ENCODE results near the gene GSTM1.

DNA sequence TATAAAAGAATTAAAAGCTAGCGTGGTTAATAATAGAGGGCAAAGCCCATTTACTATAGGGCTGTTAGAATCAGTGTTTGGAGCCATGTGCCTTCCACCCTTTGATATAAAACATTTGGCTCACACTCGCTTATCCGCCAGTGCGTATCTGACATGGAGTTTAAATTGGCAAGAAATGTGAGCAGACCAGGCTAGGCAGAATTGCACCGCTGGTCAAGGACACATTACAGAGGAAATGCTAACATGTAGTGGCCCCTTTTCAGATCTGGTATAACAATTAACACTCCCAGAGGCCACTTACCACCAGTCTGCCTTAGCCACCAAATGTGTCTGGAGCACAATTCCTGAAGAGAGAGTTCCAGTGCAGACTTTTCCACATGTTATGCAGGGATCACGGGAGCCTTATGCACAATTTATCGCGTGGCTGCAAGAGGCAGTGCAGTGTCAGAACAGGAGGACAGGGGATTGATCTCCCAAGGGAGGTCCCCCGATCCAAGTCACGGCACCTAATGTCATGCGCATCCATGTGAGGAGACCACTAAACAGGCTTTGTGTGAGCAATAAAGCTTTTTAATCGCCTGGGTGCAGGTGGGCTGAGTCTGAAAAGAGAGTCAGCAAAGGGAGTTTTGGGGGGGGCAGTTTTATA lies 39.2 kb downstream of the GSTM1 start:
- TF ChIP-seq, protein P1, sequence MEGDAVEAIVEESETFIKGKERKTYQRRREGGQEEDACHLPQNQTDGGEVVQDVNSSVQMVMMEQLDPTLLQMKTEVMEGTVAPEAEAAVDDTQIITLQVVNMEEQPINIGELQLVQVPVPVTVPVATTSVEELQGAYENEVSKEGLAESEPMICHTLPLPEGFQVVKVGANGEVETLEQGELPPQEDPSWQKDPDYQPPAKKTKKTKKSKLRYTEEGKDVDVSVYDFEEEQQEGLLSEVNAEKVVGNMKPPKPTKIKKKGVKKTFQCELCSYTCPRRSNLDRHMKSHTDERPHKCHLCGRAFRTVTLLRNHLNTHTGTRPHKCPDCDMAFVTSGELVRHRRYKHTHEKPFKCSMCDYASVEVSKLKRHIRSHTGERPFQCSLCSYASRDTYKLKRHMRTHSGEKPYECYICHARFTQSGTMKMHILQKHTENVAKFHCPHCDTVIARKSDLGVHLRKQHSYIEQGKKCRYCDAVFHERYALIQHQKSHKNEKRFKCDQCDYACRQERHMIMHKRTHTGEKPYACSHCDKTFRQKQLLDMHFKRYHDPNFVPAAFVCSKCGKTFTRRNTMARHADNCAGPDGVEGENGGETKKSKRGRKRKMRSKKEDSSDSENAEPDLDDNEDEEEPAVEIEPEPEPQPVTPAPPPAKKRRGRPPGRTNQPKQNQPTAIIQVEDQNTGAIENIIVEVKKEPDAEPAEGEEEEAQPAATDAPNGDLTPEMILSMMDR (conservative IDR thresholded peaks at IDR 0.05): no peak
- no peak for TF ChIP-seq ZFX (IDR thresholded peaks at IDR 0.05)
